ES-I3 (cell line): ENCODE data around the gene APLP1.

Experiments used
- H3K36me3 ChIP-seq: 2 replicates; pipeline ENCODE4 v1.6.1; 2013; ENCODE audit warnings: mild to moderate bottlenecking, low read length, control low read depth, moderate library complexity; ENCODE audit not compliant: insufficient read depth
- H3K4me1 ChIP-seq: 2 replicates; pipeline ENCODE4 v1.6.1; 2013; ENCODE audit warnings: mild to moderate bottlenecking, control low read depth, low read length; ENCODE audit not compliant: insufficient read depth
- H3K9ac ChIP-seq: 2 replicates; pipeline ENCODE4 v1.6.1; 2013; ENCODE audit warnings: low read depth, mild to moderate bottlenecking, low read length, moderate library complexity
- H3K9me3 ChIP-seq: 2 replicates; pipeline ENCODE4 v1.6.1; 2013; ENCODE audit warnings: mild to moderate bottlenecking, low read length, moderate library complexity; ENCODE audit not compliant: control insufficient read depth, insufficient read depth

Gene APLP1

DNA sequence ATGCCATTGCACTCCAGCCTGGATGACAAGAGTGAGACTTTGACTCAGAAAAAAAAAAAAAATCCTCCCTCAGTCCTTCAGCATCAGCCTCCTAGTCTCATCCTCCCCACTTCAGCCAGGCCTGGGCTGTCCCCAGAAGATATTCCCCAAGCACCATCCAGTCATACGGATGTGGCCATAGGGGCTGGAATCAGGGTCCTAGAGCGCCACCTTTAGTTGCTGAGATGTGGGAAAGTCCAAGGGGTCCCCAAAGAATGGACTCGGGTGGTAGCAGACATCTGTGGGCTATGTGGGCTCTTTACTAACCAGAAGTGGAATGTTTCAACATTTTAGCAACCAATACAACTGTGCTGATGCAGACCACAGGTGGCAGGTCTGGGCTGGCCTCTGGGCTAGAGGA lies 42.8 kb downstream of the APLP1 start:
- Histone ChIP-seq H3K36me3 (no peaks in the 10 kb centered on the region), H3K4me1 (peaks cover 9% of the 10 kb centered on the region), H3K9me3 (no peaks in the 10 kb centered on the region), H3K9ac (no peak overlapping the region)

DNA sequence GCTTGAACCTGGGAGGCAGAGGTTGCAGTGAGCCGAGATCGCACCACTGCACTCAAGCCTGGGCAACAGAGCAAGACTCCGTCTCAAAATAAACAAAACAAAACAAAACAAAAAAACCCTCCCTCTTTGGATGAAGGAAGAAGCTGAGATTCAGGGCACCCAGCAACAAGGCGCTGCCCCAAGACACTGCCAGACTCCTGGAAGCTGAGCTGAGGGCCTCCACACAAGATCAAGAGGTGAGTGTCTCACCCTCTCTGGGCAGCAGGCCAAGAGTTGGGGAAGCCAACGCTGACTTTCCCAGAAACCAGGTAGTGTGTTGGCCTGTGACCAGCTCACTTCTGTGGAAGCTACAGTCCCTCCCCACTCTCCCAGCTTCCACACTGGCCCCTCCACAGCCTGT lies 43.4 kb downstream of the APLP1 start:
- no peaks in the 10 kb centered on the region for H3K9me3 ChIP-seq
- no peak overlapping the region for H3K9ac ChIP-seq
- no peaks in the 10 kb centered on the region for H3K36me3 ChIP-seq
- H3K4me1 ChIP-seq: peaks cover 9% of the 10 kb centered on the region

DNA sequence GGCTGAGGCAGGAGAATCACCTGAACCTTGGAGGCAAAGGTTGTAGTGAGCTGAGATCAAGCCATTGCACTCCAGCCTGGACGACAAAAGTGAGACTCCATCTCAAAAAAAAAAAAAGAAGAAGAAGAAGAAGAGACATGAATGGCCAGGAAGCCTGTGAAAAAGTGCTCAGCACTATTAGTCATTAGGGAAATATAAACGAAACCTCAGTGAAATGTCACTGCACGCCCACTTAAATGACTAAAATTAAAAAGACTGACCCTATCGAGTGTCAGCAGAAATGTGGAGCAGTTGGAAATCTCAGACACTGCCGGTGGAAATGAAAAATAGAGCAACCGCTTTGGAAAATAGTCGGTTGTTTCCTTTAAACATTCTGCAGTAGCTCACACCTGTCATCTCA lies 45.2 kb downstream of the APLP1 start:
- H3K9ac ChIP-seq: no peak overlapping the region
- no peaks in the 10 kb centered on the region for H3K9me3 ChIP-seq
- no peaks in the 10 kb centered on the region for H3K36me3 ChIP-seq
- peaks cover 9% of the 10 kb centered on the region for H3K4me1 ChIP-seq

DNA sequence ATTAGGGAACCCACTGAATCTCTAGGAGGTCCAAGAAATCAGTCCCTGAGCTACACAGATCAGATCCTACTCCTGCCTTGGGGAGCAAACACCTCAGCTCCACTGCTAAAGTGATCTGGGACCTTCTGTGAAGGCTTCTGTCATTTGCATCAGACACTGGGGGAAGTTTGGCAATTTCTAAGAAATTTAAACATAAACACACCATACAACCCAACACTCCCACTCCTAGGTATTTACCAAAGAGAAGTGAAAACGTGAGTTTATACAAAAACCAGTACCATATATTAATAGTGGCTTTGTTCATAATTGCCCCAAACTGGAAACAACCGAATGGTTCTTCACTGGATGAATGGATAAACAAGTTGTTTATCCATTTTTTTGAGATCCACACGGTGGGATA lies 47.1 kb downstream of the APLP1 start:
- no peaks in the 10 kb centered on the region for H3K36me3 ChIP-seq
- no peaks in the 10 kb centered on the region for H3K9me3 ChIP-seq
- no peak overlapping the region for H3K9ac ChIP-seq
- H3K4me1 ChIP-seq: no peaks in the 10 kb centered on the region

DNA sequence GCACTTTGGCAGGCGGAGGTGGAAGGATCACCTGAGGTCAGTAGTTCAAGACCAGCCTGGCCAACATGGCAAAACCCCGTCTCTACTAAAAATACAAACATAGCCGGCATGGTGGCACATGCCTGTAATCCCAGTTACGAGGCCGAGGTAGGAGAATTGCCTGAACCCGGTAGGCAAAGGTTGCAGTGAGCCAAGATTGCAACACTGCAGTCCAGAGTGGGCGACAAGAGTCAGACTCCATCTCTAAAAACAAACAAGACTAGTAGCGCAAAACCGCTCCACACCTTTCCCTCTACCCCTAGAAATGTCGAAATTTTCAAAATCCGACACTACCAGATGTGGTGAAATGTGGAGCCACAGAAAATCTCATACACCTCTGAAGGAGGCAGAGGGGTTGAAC lies 50.9 kb downstream of the APLP1 start:
- Histone ChIP-seq H3K9me3 (no peaks in the 10 kb centered on the region), H3K9ac (no peak overlapping the region), H3K36me3 (no peaks in the 10 kb centered on the region), H3K4me1 (0 out of 2 replicates have a peak, but pooled peaks cover 3% of the 10 kb centered on the region)

DNA sequence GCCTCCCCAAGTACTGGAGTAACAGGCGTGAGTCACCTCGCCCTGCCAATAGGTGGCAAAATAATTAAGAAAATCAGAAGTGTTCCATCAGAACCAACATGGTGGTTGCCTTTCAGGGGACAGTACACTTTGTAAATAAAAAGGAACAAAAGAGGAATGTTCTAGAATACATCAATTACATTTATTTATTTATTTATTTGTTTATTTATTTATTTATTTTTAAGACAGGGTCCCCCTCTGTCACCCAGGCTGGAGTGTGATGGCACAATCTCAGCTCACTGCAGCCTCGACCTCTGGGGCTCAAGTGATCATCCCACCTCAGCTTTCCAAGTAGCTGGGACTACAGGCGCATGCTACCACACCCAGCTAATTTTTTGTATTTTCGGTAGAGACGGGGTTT lies 52.6 kb downstream of the APLP1 start:
- H3K36me3 ChIP-seq: no peaks in the 10 kb centered on the region
- H3K4me1 ChIP-seq: 0 out of 2 replicates have a peak, but pooled peaks cover 3% of the 10 kb centered on the region
- no peaks in the 10 kb centered on the region for H3K9me3 ChIP-seq
- no peak overlapping the region for H3K9ac ChIP-seq

DNA sequence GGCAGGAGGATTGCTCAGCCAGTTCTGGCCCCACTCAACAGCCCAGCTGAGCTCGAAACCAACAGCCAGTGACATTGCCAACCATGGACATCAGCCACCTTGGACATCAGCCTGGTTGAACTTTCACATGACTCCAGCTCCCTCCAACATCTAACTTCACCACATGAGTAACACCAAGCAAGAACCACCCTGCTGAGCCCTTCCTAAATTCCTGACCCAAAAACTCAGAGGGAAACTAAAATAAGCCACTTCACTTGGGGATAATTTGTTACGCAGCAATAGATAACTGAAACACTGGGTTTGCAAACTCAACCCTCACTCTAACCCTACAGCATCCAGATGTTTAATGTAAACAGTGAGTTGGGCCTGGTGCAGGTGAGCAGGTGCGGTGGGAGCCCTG lies 57.1 kb downstream of the APLP1 start:
- no peaks in the 10 kb centered on the region for H3K9me3 ChIP-seq
- H3K36me3 ChIP-seq: no peaks in the 10 kb centered on the region
- H3K4me1 ChIP-seq: 0 out of 2 replicates have a peak, but pooled peaks cover 3% of the 10 kb centered on the region
- no peak overlapping the region for H3K9ac ChIP-seq

DNA sequence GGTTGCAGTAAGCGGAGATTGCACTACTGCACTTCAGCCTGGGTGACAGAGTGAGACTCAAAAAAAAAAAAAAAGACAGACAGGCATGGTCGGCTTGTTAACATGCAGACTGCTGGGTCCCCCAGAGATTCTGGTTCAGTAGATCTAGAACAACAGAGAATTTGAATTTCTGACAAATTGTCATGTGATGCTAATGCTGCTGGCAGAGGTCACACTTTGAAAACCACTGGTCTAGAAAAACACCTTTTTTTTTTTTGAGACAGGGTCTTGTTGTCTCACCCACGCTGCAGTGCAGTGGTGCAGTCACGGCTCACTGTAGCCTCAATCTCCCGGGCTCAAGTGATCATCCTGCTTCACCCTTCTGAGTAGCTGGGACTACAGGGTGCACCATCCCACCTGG lies 60.1 kb downstream of the APLP1 start:
- Histone ChIP-seq H3K9me3 (no peaks in the 10 kb centered on the region), H3K36me3 (no peaks in the 10 kb centered on the region), H3K9ac (no peak overlapping the region), H3K4me1 (peaks cover 3% of the 10 kb centered on the region; the same call in 1 of the 2 replicates)
